Activated naive CD4-positive, alpha-beta T cell treated with anti-CD3 and anti-CD28 coated beads, Interleukin-2, amount 50 U/mL, for 24 hours (primary cell): ENCODE results near the gene PLAGL1.

Source experiments
- H3K27ac Mint-ChIP-seq: one replicate; pipeline ENCODE4 v1.8.0; 2021; ENCODE audit warnings: mild to moderate bottlenecking, mixed read lengths
- H3K27me3 Mint-ChIP-seq: one replicate; pipeline ENCODE4 v1.8.0; 2021; ENCODE audit warnings: mixed read lengths
- H3K36me3 Mint-ChIP-seq: one replicate; pipeline ENCODE4 v1.8.0; 2021; ENCODE audit warnings: mixed read lengths
- H3K4me1 Mint-ChIP-seq: one replicate; pipeline ENCODE4 v1.8.0; 2021; ENCODE audit warnings: mixed read lengths
- H3K4me3 Mint-ChIP-seq: one replicate; pipeline ENCODE4 v1.8.0; 2021; ENCODE audit warnings: mild to moderate bottlenecking, mixed read lengths
- H3K9me3 Mint-ChIP-seq: one replicate; pipeline ENCODE4 v1.8.0; 2021; ENCODE audit warnings: mixed read lengths

PLAGL1 gene

GRCh38 chr6:143961886-143962878 lies 45.9 kb downstream of the PLAGL1 start:
- Mint-ChIP-seq H3K4me3 (no peak overlapping the region), H3K27me3 (no peaks in the 10 kb centered on the region), H3K9me3 (no peaks in the 10 kb centered on the region), H3K27ac (no peak overlapping the region), H3K4me1 (no peaks in the 10 kb centered on the region), H3K36me3 (no peaks in the 10 kb centered on the region)

- Mint-ChIP-seq H3K4me1 (no peaks in the 10 kb centered on the region), H3K9me3 (no peaks in the 10 kb centered on the region), H3K4me3 (no peak overlapping the region), H3K36me3 (no peaks in the 10 kb centered on the region), H3K27me3 (no peaks in the 10 kb centered on the region), H3K27ac (no peak overlapping the region)
Observed at GRCh38 chr6:143961066-143961465, 47.0 kb downstream of the PLAGL1 start.

- Mint-ChIP-seq H3K27me3 (no peaks in the 10 kb centered on the region), H3K27ac (no peak overlapping the region), H3K36me3 (no peaks in the 10 kb centered on the region), H3K4me3 (no peak overlapping the region), H3K4me1 (no peaks in the 10 kb centered on the region), H3K9me3 (no peaks in the 10 kb centered on the region)
Observed at GRCh38 chr6:143959927-143960326, 48.1 kb downstream of the PLAGL1 start.

- Mint-ChIP-seq H3K4me3 (no peak overlapping the region), H3K36me3 (no peaks in the 10 kb centered on the region), H3K9me3 (no peaks in the 10 kb centered on the region), H3K4me1 (no peaks in the 10 kb centered on the region), H3K27me3 (no peaks in the 10 kb centered on the region), H3K27ac (no peak overlapping the region)
Observed at GRCh38 chr6:143958839-143959399, 49.1 kb downstream of the PLAGL1 start.

- H3K27me3 Mint-ChIP-seq: no peaks in the 10 kb centered on the region
- H3K4me1 Mint-ChIP-seq: no peaks in the 10 kb centered on the region
- H3K4me3 Mint-ChIP-seq: no peak overlapping the region
- no peaks in the 10 kb centered on the region for H3K36me3 Mint-ChIP-seq
- H3K27ac Mint-ChIP-seq: no peak overlapping the region
- no peaks in the 10 kb centered on the region for H3K9me3 Mint-ChIP-seq
Observed at GRCh38 chr6:143957679-143958274, 50.3 kb downstream of the PLAGL1 start.

- Mint-ChIP-seq H3K9me3 (no peaks in the 10 kb centered on the region), H3K4me3 (no peak overlapping the region), H3K27ac (no peak overlapping the region)
Observed at GRCh38 chr6:143955971-143956370, 52.1 kb downstream of the PLAGL1 start.

GRCh38 chr6:143953922-143954321 lies 54.1 kb downstream of the PLAGL1 start:
- no peak overlapping the region for H3K4me3 Mint-ChIP-seq
- H3K4me1 Mint-ChIP-seq: no peaks in the 10 kb centered on the region
- H3K27me3 Mint-ChIP-seq: no peaks in the 10 kb centered on the region
- H3K9me3 Mint-ChIP-seq: no peaks in the 10 kb centered on the region
- no peak overlapping the region for H3K27ac Mint-ChIP-seq
- no peaks in the 10 kb centered on the region for H3K36me3 Mint-ChIP-seq

More at GRCh38 chr6:143955971-143956370, 52.1 kb downstream of the PLAGL1 start:
- no peaks in the 10 kb centered on the region for H3K27me3 Mint-ChIP-seq
- H3K36me3 Mint-ChIP-seq: no peaks in the 10 kb centered on the region
- no peaks in the 10 kb centered on the region for H3K4me1 Mint-ChIP-seq

- H3K27ac Mint-ChIP-seq: no peak overlapping the region
- peaks cover 3% of the 10 kb centered on the region for H3K36me3 Mint-ChIP-seq
- H3K27me3 Mint-ChIP-seq: no peaks in the 10 kb centered on the region
- no peaks in the 10 kb centered on the region for H3K4me1 Mint-ChIP-seq
- H3K4me3 Mint-ChIP-seq: no peak overlapping the region
- no peaks in the 10 kb centered on the region for H3K9me3 Mint-ChIP-seq
Observed at GRCh38 chr6:143952947-143953701, 54.9 kb downstream of the PLAGL1 start.

- no peak overlapping the region for H3K27ac Mint-ChIP-seq
- H3K27me3 Mint-ChIP-seq: no peaks in the 10 kb centered on the region
- H3K9me3 Mint-ChIP-seq: no peaks in the 10 kb centered on the region
- H3K36me3 Mint-ChIP-seq: peaks cover 3% of the 10 kb centered on the region
- no peak overlapping the region for H3K4me3 Mint-ChIP-seq
- H3K4me1 Mint-ChIP-seq: no peaks in the 10 kb centered on the region
Observed at GRCh38 chr6:143952060-143952778, 55.8 kb downstream of the PLAGL1 start.

- H3K36me3 Mint-ChIP-seq: peaks cover 3% of the 10 kb centered on the region
- no peaks in the 10 kb centered on the region for H3K27me3 Mint-ChIP-seq
- H3K27ac Mint-ChIP-seq: no peak overlapping the region
- H3K9me3 Mint-ChIP-seq: no peaks in the 10 kb centered on the region
- no peak overlapping the region for H3K4me3 Mint-ChIP-seq
- H3K4me1 Mint-ChIP-seq: no peaks in the 10 kb centered on the region
Observed at GRCh38 chr6:143950875-143951274, 57.2 kb downstream of the PLAGL1 start.

GRCh38 chr6:143949962-143950361 lies 58.1 kb downstream of the PLAGL1 start:
- peaks cover 3% of the 10 kb centered on the region for H3K36me3 Mint-ChIP-seq

GRCh38 chr6:143949535-143949934 lies 58.5 kb downstream of the PLAGL1 start:
- Mint-ChIP-seq H3K36me3 (peaks cover 3% of the 10 kb centered on the region), H3K4me3 (no peak overlapping the region), H3K4me1 (no peaks in the 10 kb centered on the region), H3K27ac (no peak overlapping the region), H3K27me3 (no peaks in the 10 kb centered on the region), H3K9me3 (no peaks in the 10 kb centered on the region)

More at GRCh38 chr6:143949962-143950361, 58.1 kb downstream of the PLAGL1 start:
- Mint-ChIP-seq H3K4me1 (no peaks in the 10 kb centered on the region), H3K9me3 (no peaks in the 10 kb centered on the region), H3K4me3 (no peak overlapping the region), H3K27me3 (no peaks in the 10 kb centered on the region), H3K27ac (no peak overlapping the region)

- H3K4me3 Mint-ChIP-seq: no peak overlapping the region
- H3K9me3 Mint-ChIP-seq: no peaks in the 10 kb centered on the region
- H3K27me3 Mint-ChIP-seq: no peaks in the 10 kb centered on the region
- H3K27ac Mint-ChIP-seq: no peak overlapping the region
- peaks cover 3% of the 10 kb centered on the region for H3K36me3 Mint-ChIP-seq
- H3K4me1 Mint-ChIP-seq: no peaks in the 10 kb centered on the region
Observed at GRCh38 chr6:143948208-143948607, 59.9 kb downstream of the PLAGL1 start.

GRCh38 chr6:143941852-143942627 lies 66.0 kb downstream of the PLAGL1 start:
- Mint-ChIP-seq H3K27me3 (no peaks in the 10 kb centered on the region), H3K9me3 (no peaks in the 10 kb centered on the region), H3K4me3 (no peak overlapping the region), H3K4me1 (peaks cover 10% of the 10 kb centered on the region), H3K36me3 (no peaks in the 10 kb centered on the region), H3K27ac (no peak overlapping the region)
